Left cardiac atrium (tissue), 4 donors: Measurements from ENCODE around the gene COCH. TPM values are rescaled to one million over a fixed set of nuclear protein-coding genes. Genes with fewer than 3 reads are reported as not detected.
A peak's percentile ranks its signal among the peaks of the same experiment; 100 is the strongest.

ENCODE experiments used
- ATAC-seq, 2 donors: fragments of 200-7000 bp; cut with Tn5 transposase; one replicate each; pipeline ENCODE4 v1.9.1; 2020; ENCODE audit warnings: mild to moderate bottlenecking in 2 of 2, moderate library complexity in 2 of 2
- DNase-seq: peaks from one replicate; pipeline ENCODE4 v3.0.0-alpha.2; 2020
- intact Hi-C, 2 donors: fragments of 100-400 bp; cut with DNase I; formaldehyde crosslinking; loops; one replicate each; pipeline versions ENCODE4 v1.14.1 to v1.15.1; 2022 to 2023
- long read RNA-seq: library from polyadenylated mRNA; unstranded; transcript quantifications from one replicate; pipeline ENCODE4 v2.0.0, GENCODE V29; 2021
- total RNA-seq, 2 donors: library from RNA; stranded (reverse); fragmentation: NEBNext Ultra II Directional; extraction: Animal tissue kit (Norgen Biotek cat#: 25700); gene quantifications; one replicate each; pipeline ENCODE4 v1.2.1, GENCODE V29; 2021
- donor health status: DM: no; HTN: yes; CAD: no.
- donor health status: DM: no; HTN: yes; CAD: no; lungs with severe emphysema.
- donor health status: DM: yes; HTN: yes; CAD: no.
- donor health status: Dilated cardiomyopathy.

Gene COCH
- total RNA-seq: 1 to 10 TPM in 1 of 2 donors, under 1 TPM in 1; 0.82 to 1.2 TPM
- long read RNA-seq, partial matches to known transcripts: 0 of 5 reads
- long read RNA-seq, other reads (novel, unspliced or antisense): 3 of 5 reads

- DNase-seq (peak; percentile 27), ATAC-seq (peak; percentile 73 to 85)
- intact Hi-C loops: no loop called here
These were observed at the start of gene COCH for GRCh38 chr14:30874120-30874998. TSS of gene COCH (plus strand) at chr14:30874559. CDS start at chr14:30874939, 380 bp downstream.

GRCh38 chr14:30826070-30826469 is 48.3 kb upstream of the COCH start:
- intact Hi-C loops: no loop called here
- ATAC-seq: no peak
- DNase-seq: no peak

GRCh38 chr14:30829853-30830252 is 44.5 kb upstream of the COCH start:
- intact Hi-C loops: no loop called here
- ATAC-seq (no peak), DNase-seq (no peak)

GRCh38 chr14:30834353-30834752 is 40.0 kb upstream of the COCH start:
- intact Hi-C loops: no loop called here
- DNase-seq (no peak), ATAC-seq (no peak)

GRCh38 chr14:30838351-30838750 is 36.0 kb upstream of the COCH start:
- ATAC-seq (no peak), DNase-seq (no peak)
- intact Hi-C loops: no loop called here

- intact Hi-C loops: no loop called here
- no peak for ATAC-seq
- no peak for DNase-seq
These were observed 34.1 kb upstream of the COCH start for GRCh38 chr14:30840086-30840779.

- intact Hi-C loops: no loop called here
- ATAC-seq (no peak), DNase-seq (no peak)
These were observed 31.9 kb upstream of the COCH start for GRCh38 chr14:30842431-30842830.

- intact Hi-C loops: no loop called here
- no peak for DNase-seq
- ATAC-seq: no peak
These were observed 25.7 kb upstream of the COCH start for GRCh38 chr14:30848449-30849240.

- intact Hi-C loops: no loop called here
- DNase-seq (no peak), ATAC-seq (no peak)
These were observed 25.0 kb upstream of the COCH start for GRCh38 chr14:30849354-30849753.

- DNase-seq (no peak), ATAC-seq (no peak)
- intact Hi-C loops: no loop called here
These were observed 24.4 kb upstream of the COCH start for GRCh38 chr14:30849983-30850382.

GRCh38 chr14:30853946-30854345 is 20.4 kb upstream of the COCH start:
- DNase-seq: no peak
- intact Hi-C loops: no loop called here
- ATAC-seq: no peak

GRCh38 chr14:30854492-30854891 is 19.9 kb upstream of the COCH start:
- intact Hi-C loops: no loop called here
- DNase-seq (no peak), ATAC-seq (no peak)

- intact Hi-C loops: no loop called here
- no peak for ATAC-seq
- no peak for DNase-seq
These were observed 18.9 kb upstream of the COCH start for GRCh38 chr14:30855345-30856037.

GRCh38 chr14:30861200-30861599 is 13.2 kb upstream of the COCH start:
- DNase-seq (no peak), ATAC-seq (no peak)
- intact Hi-C loops: no loop called here

- ATAC-seq (no peak), DNase-seq (no peak)
- intact Hi-C loops: no loop called here
These were observed 9.4 kb upstream of the COCH start for GRCh38 chr14:30864934-30865333.

- DNase-seq (no peak), ATAC-seq (no peak)
- intact Hi-C loops: no loop called here
These were observed 5.6 kb upstream of the COCH start for GRCh38 chr14:30868736-30869135.

- DNase-seq (no peak), ATAC-seq (no peak)
- intact Hi-C loops: no loop called here
These were observed 4.7 kb upstream of the COCH start for GRCh38 chr14:30869551-30870155.

- DNase-seq: no peak
- intact Hi-C loops: no loop called here
- ATAC-seq: no peak
These were observed 1.8 kb upstream of the COCH start for GRCh38 chr14:30872602-30873001.
